ENCODE data around the gene KSR2. TPM values are rescaled to one million over a fixed set of nuclear protein-coding genes. Genes with fewer than 3 reads are reported as not detected.

KSR2 gene
- total and polyA plus RNA-seq, 10 of the 15 experiments (the other 5 are each of a cell fraction or from before 2014, with no cell fraction given), result under 0.01 to 1.5 (median 0.01) TPM; not detected in 3

- TF ChIP-seq ZNF592 (IDR thresholded peaks at IDR 0.05) (no peak), BCL3 (IDR thresholded peaks at IDR 0.05; ENCODE audit: borderline replicate concordance, insufficient read depth, low read depth, low read length, poor library complexity, severe bottlenecking) (no peak), SKIL (IDR thresholded peaks at IDR 0.05; ENCODE audit: low read depth, poor library complexity, severe bottlenecking) (no peak), SUZ12 (IDR thresholded peaks at IDR 0.05; ENCODE audit: unreplicated experiment) (no peak), MYB (IDR thresholded peaks at IDR 0.05; ENCODE audit: borderline replicate concordance, low read depth, low read length) (no peak), TARDBP (IDR thresholded peaks at IDR 0.05; ENCODE audit: borderline replicate concordance) (no peak), HDGF (IDR thresholded peaks at IDR 0.05) (no peak)
These were observed 473.7 kb downstream of the KSR2 start (continued) for GRCh38 chr12:117494833-117495655.

Measured in GM12878 (cell line).